Liver (tissue), 9 donors: Measurements from ENCODE around the gene HES3. TPM values are rescaled to one million over a fixed set of nuclear protein-coding genes. Genes with fewer than 3 reads are reported as not detected.

Experiments used
- DNase-seq: peaks from one replicate; pipeline ENCODE4 v3.0.0-alpha.2; 2017; ENCODE audit warnings: low spot score
- H3K27ac ChIP-seq, 2 donors: one replicate each; pipeline ENCODE4 v1.7.0; 2013; ENCODE audit warnings: inconsistent platforms in 2 of 2, low read length in 2 of 2, control low read depth in 1 of 2, low read depth in 1 of 2, mild to moderate bottlenecking in 1 of 2
- H3K27me3 ChIP-seq, 4 donors: one replicate each; pipeline versions ENCODE4 v1.6.1 to v1.7.0; 2013; ENCODE audit warnings: low read length in 3 of 4, inconsistent platforms in 1 of 4, mild to moderate bottlenecking in 1 of 4, moderate library complexity in 1 of 4; ENCODE audit not compliant: control insufficient read depth in 4 of 4, insufficient read depth in 4 of 4
- H3K36me3 ChIP-seq, 4 donors: one replicate each; pipeline versions ENCODE4 v1.6.1 to v1.7.0; 2013; ENCODE audit warnings: low read length in 3 of 4, mild to moderate bottlenecking in 3 of 4, low read depth in 1 of 4, moderate library complexity in 1 of 4; ENCODE audit not compliant: control insufficient read depth in 4 of 4, insufficient read depth in 3 of 4
- H3K4me1 ChIP-seq, 4 donors: one replicate each; pipeline versions ENCODE4 v1.6.1 to v1.7.0; 2013; ENCODE audit warnings: low read length in 3 of 4, mild to moderate bottlenecking in 3 of 4, moderate library complexity in 1 of 4; ENCODE audit not compliant: control insufficient read depth in 4 of 4, insufficient read depth in 4 of 4
- H3K4me3 ChIP-seq, 3 donors: one replicate each; pipeline versions ENCODE4 v1.6.1 to v1.7.0; 2013; ENCODE audit warnings: low read length in 3 of 3, control low read depth in 1 of 3, low read depth in 1 of 3, mild to moderate bottlenecking in 1 of 3
- H3K9ac ChIP-seq, 2 donors: one replicate each; pipeline ENCODE4 v1.7.0; 2013; ENCODE audit warnings: low read length in 2 of 2, mild to moderate bottlenecking in 2 of 2, moderate library complexity in 2 of 2, control low read depth in 1 of 2, low read depth in 1 of 2
- H3K9me3 ChIP-seq, 4 donors: one replicate each; pipeline versions ENCODE4 v1.6.1 to v1.7.0; 2013; ENCODE audit warnings: low read length in 3 of 4; ENCODE audit not compliant: control insufficient read depth in 4 of 4
- EGR1 ChIP-seq, 2 donors: IDR thresholded peaks; 2 replicates each; pipeline ENCODE4 v1.6.1; 2016 to 2018; ENCODE audit warnings: antibody characterized with exemption in 2 of 2, low read depth in 2 of 2
- FOXA1 ChIP-seq: IDR thresholded peaks from 2 replicates; pipeline ENCODE4 v1.6.1; 2016; ENCODE audit warnings: antibody characterized with exemption
- FOXA2 ChIP-seq: IDR thresholded peaks from 2 replicates; pipeline ENCODE4 v1.6.1; 2016; ENCODE audit warnings: antibody characterized with exemption
- GABPA ChIP-seq, 2 donors: IDR thresholded peaks in 1 of 2; conservative IDR thresholded peaks in 1 of 2; 2 replicates each; pipeline ENCODE4 v1.6.1; 2016; ENCODE audit warnings: antibody characterized with exemption in 2 of 2, mild to moderate bottlenecking in 1 of 2, moderate library complexity in 1 of 2
- HNF4A ChIP-seq, 2 donors: conservative IDR thresholded peaks; 2 replicates each; pipeline ENCODE4 v1.6.1; 2016; ENCODE audit warnings: antibody characterized with exemption in 2 of 2, mild to moderate bottlenecking in 2 of 2
- HNF4G ChIP-seq: IDR thresholded peaks from 2 replicates; pipeline ENCODE4 v1.6.1; 2016; ENCODE audit warnings: antibody characterized with exemption
- JUND ChIP-seq, 2 donors: IDR thresholded peaks; 2 replicates each; pipeline ENCODE4 v1.6.1; 2016; ENCODE audit warnings: antibody characterized with exemption in 2 of 2
- RAD21 ChIP-seq, 2 donors: IDR thresholded peaks; 2 replicates each; pipeline ENCODE4 v1.6.1; 2016; ENCODE audit warnings: antibody characterized with exemption in 2 of 2, mild to moderate bottlenecking in 2 of 2
- RXRA ChIP-seq, 2 donors: IDR thresholded peaks; 2 replicates each; pipeline ENCODE4 v1.6.1; 2017 to 2018; ENCODE audit warnings: antibody characterized with exemption in 2 of 2, mild to moderate bottlenecking in 1 of 2
- SP1 ChIP-seq: IDR thresholded peaks from 2 replicates; pipeline ENCODE4 v1.6.1; 2018; ENCODE audit warnings: antibody characterized with exemption, mild to moderate bottlenecking
- TAF1 ChIP-seq: conservative IDR thresholded peaks from 2 replicates; pipeline ENCODE4 v1.6.1; 2016; ENCODE audit warnings: antibody characterized with exemption, mild to moderate bottlenecking
- YY1 ChIP-seq: IDR thresholded peaks from 2 replicates; pipeline ENCODE4 v1.6.1; 2016; ENCODE audit warnings: antibody characterized with exemption, mild to moderate bottlenecking
- ZBTB33 ChIP-seq: IDR thresholded peaks from 2 replicates; pipeline ENCODE4 v1.6.1; 2016; ENCODE audit warnings: antibody characterized with exemption
- WGBS: extraction: QIAGEN DNeasy Blood & Tissue Kit; methylation state at CpG from one replicate; pipeline ENCODE4 v1.1.7; 2013; 5-methylcytosine and 5-hydroxymethylcytosine counted together
- polyA plus RNA-seq, 2 donors: library from polyadenylated mRNA; stranded (reverse) in 1 of 2; unstranded in 1 of 2; fragments of 200-250 nt in 1 of 2; fragments of >200 nt in 1 of 2; fragmentation: Nextera tagmentation in 1 of 2; extraction: Ambion mirVana in 1 of 2; gene quantifications; one replicate each; pipeline versions ENCODE4 v1.2.1 to v1.2.3, GENCODE V29; 2013 to 2015
- total RNA-seq, 2 donors: library from RNA; depleted of rRNA; stranded (reverse); fragments of >200 nt; gene quantifications; one replicate each; pipeline ENCODE4 v1.2.3, GENCODE V29; 2014
- TF ChIP-seq, protein P1 (sequence below): IDR thresholded peaks from 2 replicates; pipeline ENCODE4 v1.6.1; 2016; ENCODE audit warnings: antibody characterized with exemption
- TF ChIP-seq, protein P2 (sequence below): IDR thresholded peaks from 2 replicates; pipeline ENCODE4 v1.6.1; 2016; ENCODE audit warnings: antibody characterized with exemption, mild to moderate bottlenecking
- TF ChIP-seq, protein P3 (sequence below): IDR thresholded peaks from 2 replicates; pipeline ENCODE4 v1.6.1; 2016; ENCODE audit warnings: antibody characterized with exemption
- donor health status: healthy.
- donor health status: healthy.
- donor health status: healthy.
- donor health status: healthy.
- donor health status: healthy.

The HES3 gene
- total and polyA plus RNA-seq, 4 donors = not detected

GRCh38 chr1:6258675-6259074 lies 14.7 kb downstream of the HES3 start:
- no peaks in the 10 kb centered on the region for H3K36me3 ChIP-seq
- whole genome bisulfite sequencing = 70% methylated on average over 10 of the region's 10 CpGs
- H3K27me3 ChIP-seq = no peaks in the 10 kb centered on the region
- no peak overlapping the region for H3K27ac ChIP-seq
- H3K9ac ChIP-seq = no peak overlapping the region
- DNase-seq = no peak
- H3K4me1 ChIP-seq = peaks cover 11 to 27% (median 20%) of the 10 kb centered on the region in 4 donors
- no peak for TF ChIP-seq RAD21 (IDR thresholded peaks at IDR 0.05)
- H3K4me3 ChIP-seq = no peak overlapping the region
- no peaks in the 10 kb centered on the region for H3K9me3 ChIP-seq

- DNase-seq = peak; percentile 57
- H3K36me3 ChIP-seq = no peaks in the 10 kb centered on the region
- no peak for TF ChIP-seq JUND (IDR thresholded peaks at IDR 0.05)
- no peak for TF ChIP-seq EGR1 (IDR thresholded peaks at IDR 0.05; ENCODE audit: low read depth in 2 of 2)
- TF ChIP-seq SP1 = peak; percentile 97
- TF ChIP-seq GABPA (IDR thresholded peaks at IDR 0.05 in 1 of 2, conservative IDR thresholded peaks at IDR 0.05 in 1 of 2) = no peak
- TF ChIP-seq HNF4A (conservative IDR thresholded peaks at IDR 0.05) = peak; percentile 85 to 97
- TF ChIP-seq, protein P1, sequence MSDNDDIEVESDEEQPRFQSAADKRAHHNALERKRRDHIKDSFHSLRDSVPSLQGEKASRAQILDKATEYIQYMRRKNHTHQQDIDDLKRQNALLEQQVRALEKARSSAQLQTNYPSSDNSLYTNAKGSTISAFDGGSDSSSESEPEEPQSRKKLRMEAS = no peak
- TF ChIP-seq, protein P2, sequence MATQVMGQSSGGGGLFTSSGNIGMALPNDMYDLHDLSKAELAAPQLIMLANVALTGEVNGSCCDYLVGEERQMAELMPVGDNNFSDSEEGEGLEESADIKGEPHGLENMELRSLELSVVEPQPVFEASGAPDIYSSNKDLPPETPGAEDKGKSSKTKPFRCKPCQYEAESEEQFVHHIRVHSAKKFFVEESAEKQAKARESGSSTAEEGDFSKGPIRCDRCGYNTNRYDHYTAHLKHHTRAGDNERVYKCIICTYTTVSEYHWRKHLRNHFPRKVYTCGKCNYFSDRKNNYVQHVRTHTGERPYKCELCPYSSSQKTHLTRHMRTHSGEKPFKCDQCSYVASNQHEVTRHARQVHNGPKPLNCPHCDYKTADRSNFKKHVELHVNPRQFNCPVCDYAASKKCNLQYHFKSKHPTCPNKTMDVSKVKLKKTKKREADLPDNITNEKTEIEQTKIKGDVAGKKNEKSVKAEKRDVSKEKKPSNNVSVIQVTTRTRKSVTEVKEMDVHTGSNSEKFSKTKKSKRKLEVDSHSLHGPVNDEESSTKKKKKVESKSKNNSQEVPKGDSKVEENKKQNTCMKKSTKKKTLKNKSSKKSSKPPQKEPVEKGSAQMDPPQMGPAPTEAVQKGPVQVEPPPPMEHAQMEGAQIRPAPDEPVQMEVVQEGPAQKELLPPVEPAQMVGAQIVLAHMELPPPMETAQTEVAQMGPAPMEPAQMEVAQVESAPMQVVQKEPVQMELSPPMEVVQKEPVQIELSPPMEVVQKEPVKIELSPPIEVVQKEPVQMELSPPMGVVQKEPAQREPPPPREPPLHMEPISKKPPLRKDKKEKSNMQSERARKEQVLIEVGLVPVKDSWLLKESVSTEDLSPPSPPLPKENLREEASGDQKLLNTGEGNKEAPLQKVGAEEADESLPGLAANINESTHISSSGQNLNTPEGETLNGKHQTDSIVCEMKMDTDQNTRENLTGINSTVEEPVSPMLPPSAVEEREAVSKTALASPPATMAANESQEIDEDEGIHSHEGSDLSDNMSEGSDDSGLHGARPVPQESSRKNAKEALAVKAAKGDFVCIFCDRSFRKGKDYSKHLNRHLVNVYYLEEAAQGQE = no peak
- peak; percentile 65 for TF ChIP-seq HNF4G
- TF ChIP-seq RXRA (IDR thresholded peaks at IDR 0.05) = peak; percentile 83 to 98
- TF ChIP-seq TAF1 = no peak
- no peak for TF ChIP-seq YY1
- H3K27ac ChIP-seq = peak overlapping the region in 1 of 2 donors; percentile 14
- peaks cover 11 to 27% (median 20%) of the 10 kb centered on the region in 4 donors for H3K4me1 ChIP-seq
- H3K9ac ChIP-seq = no peak overlapping the region
- 4% methylated on average over 46 of the region's 46 CpGs for WGBS
- no peaks in the 10 kb centered on the region for H3K27me3 ChIP-seq
- H3K4me3 ChIP-seq = peak overlapping the region in 2 of 3 donors; percentile 42 to 67
- no peaks in the 10 kb centered on the region for H3K9me3 ChIP-seq
Observed at GRCh38 chr1:6259491-6260362, 15.7 kb downstream of the HES3 start.

DNA sequence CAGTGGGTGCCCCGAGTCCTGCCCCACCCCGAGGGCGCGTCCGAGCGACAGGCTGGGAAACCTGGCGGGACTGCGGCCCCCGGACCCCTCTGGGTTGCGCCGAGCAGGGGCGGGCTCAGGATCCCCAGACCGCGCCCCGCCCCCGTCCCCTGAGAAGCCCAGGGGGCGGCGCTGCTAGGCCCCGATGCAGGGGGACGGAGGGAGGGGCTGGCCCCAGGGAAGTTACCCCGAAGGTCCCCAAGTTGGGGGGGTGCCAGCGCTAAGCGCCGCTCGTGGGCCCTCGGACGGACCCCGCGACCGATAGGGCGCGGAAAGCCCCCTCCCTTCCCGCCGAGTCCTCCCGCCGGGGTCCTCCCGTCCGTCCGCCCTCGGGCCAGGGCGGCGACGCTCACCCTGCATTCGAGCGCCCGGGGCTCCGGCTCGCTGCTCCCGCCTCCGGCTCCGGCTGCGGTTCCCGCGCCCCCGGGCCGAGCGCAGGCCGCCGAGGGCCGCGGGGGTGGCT lies 16.5 kb downstream of the HES3 start:
- peak overlapping the region in 2 of 3 donors; percentile 47 to 67 for H3K4me3 ChIP-seq
- 2% methylated on average over 61 of the region's 61 CpGs for WGBS
- no peak for DNase-seq
- H3K9ac ChIP-seq = no peak overlapping the region
- no peaks in the 10 kb centered on the region for H3K9me3 ChIP-seq
- no peaks in the 10 kb centered on the region for H3K27me3 ChIP-seq
- peaks cover 11 to 27% (median 20%) of the 10 kb centered on the region in 4 donors for H3K4me1 ChIP-seq
- H3K36me3 ChIP-seq = no peaks in the 10 kb centered on the region
- H3K27ac ChIP-seq = no peak overlapping the region
- no peak for TF ChIP-seq YY1
- no peak for TF ChIP-seq FOXA2
- TF ChIP-seq GABPA (IDR thresholded peaks at IDR 0.05 in 1 of 2, conservative IDR thresholded peaks at IDR 0.05 in 1 of 2) = no peak
- TF ChIP-seq, protein P3, sequence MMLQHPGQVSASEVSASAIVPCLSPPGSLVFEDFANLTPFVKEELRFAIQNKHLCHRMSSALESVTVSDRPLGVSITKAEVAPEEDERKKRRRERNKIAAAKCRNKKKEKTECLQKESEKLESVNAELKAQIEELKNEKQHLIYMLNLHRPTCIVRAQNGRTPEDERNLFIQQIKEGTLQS = no peak
- TF ChIP-seq, protein P1 = no peak
- no peak for TF ChIP-seq ZBTB33
- TF ChIP-seq JUND (IDR thresholded peaks at IDR 0.05) = no peak
- TF ChIP-seq HNF4A (conservative IDR thresholded peaks at IDR 0.05) = no peak
- TF ChIP-seq RAD21 (IDR thresholded peaks at IDR 0.05) = no peak
- TF ChIP-seq RXRA (IDR thresholded peaks at IDR 0.05) = no peak
- no peak for TF ChIP-seq FOXA1
- TF ChIP-seq, protein P2 = no peak
